HG03066 (cell line): ENCODE measurements around the gene SFXN1.

ENCODE experiments used
- ATAC-seq: cut with Tn5 transposase; IDR thresholded peaks from one replicate; pipeline ENCODE4 v1.9.1; 2021; ENCODE audit warnings: low read depth; ENCODE audit not compliant: unreplicated experiment

Gene SFXN1

DNA sequence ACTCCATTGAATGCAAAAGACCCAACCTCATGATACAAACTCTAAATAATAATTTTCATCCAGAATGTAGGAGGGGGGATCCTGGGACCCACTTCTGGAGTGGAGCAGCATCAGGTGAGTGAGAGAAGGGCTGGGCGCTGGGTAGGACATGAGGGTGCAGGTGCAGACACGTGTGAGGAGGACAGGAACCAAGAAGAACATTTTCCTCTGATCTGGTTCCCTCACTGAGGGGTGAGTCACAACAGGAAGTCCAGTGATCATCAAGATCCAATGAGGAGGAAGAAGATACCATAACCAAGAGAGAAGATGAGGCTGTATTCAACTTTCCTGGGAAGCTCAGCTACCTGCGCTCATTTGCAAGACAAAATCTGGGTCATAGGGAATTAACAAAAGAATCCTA lies 57.4 kb downstream of the SFXN1 start:
- no peak for ATAC-seq

GRCh38 chr5:175538576-175538975 lies 60.2 kb downstream of the SFXN1 start:
- ATAC-seq: no peak

- no peak for ATAC-seq
These were observed 61.6 kb downstream of the SFXN1 start for GRCh38 chr5:175539936-175540335.

GRCh38 chr5:175541264-175541663 lies 62.9 kb downstream of the SFXN1 start:
- no peak for ATAC-seq

DNA sequence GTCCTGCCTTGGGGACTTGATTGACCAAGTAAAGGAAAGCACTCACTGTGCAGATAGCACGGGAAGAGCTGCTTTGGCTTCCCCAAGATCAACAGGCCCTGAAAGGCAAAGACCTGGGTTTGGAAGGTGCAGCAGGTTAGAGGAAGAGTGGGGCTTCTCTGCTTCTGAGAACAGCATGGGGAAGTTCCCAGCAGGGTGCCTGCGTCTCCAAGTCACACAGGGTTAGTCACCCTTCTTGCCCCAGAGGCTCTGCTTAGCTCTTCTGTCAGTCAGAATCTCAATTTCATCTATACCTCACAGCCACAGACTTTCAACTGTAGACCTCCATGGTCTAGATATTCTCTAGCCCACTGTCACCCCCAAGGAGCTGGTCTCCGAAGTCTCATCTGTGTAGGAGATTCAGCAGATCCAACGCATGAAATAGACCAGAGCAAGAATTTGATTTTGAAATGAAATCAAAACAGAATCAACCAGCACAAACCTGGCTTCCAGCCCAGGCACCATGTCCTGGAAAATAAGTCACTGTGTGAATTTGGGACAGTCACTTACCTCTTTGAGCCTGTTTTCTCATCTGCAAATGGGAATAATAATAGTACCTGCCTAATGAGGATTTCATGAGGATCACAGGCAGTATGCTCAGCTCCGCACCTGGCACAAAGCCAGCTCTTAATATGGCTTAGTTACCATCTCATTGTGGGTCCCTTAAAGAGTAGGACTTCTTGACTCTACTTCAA lies 64.0 kb downstream of the SFXN1 start:
- no peak for ATAC-seq

GRCh38 chr5:175542966-175543235 lies 64.5 kb downstream of the SFXN1 start:
- no peak for ATAC-seq

DNA sequence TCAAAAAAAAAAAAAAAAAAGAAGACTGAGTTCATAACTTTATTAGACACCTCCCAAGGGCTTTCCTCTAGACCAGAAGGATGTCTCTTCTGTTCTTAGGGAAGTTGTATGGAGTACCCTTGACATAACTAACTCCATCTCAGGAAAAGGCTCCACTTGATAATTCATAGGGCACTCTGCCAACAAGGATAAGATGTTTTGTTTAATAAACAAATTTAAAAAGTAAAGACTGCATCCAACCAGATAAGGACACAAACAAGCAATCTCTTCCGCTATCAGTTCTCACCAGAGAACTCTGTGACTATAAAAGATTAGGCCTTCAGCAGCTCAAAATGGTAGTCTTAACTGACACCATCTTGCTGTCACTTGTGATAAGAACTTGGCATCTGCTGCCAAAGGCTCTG lies 65.8 kb downstream of the SFXN1 start:
- ATAC-seq: no peak

DNA sequence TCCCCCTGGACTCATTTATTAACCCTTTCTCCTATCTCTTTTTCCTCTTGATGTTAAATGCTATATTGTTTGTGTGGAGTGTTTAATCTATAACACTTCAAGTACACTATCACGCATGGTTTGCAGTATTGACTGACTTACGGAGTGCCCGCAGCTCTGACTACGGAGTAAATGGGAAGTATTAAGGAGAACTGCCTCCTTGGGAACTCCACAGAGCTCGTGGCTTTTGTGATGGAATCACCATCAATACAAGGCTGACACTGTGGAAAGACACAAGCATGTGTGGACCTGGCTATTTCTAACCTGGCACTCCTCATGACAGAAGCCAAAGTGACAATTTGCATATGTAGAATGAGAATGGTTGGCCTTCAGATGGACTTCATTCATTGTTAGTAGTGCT lies 66.2 kb downstream of the SFXN1 start:
- no peak for ATAC-seq

GRCh38 chr5:175547842-175548241 lies 69.5 kb downstream of the SFXN1 start:
- ATAC-seq: no peak

DNA sequence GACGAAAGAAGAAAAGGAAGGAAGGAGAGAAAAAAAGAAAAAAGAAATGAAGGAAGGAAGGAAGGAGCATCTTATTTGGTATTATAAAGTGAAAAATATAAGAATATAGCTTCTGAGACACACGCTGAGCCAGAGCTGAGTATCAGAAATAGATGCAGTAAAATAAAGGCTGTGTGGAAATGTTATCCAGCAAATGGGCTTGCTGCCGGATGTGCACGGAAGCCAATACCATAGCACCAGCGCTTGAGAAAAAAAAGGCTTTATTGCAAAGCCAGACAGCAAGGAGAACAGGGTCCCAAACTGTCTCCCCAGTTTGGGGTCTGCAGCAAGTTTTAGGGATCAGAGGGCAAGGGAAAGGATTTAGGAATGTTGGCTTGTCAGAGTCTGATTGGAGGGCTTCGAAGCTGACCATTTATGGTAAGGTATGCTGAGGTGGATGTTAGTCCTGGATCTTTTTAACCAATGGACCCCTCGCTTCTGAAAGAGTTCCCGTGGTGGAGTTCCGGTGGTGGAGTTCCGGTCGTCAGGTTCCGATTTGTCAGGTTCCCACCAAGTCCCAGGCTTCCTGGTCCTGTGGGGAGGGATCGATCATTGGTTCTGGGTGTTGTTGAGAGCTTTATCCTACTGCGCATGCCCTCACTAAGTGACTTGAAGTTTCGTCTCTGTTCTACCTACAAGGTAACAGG lies 70.4 kb downstream of the SFXN1 start:
- no peak for ATAC-seq

DNA sequence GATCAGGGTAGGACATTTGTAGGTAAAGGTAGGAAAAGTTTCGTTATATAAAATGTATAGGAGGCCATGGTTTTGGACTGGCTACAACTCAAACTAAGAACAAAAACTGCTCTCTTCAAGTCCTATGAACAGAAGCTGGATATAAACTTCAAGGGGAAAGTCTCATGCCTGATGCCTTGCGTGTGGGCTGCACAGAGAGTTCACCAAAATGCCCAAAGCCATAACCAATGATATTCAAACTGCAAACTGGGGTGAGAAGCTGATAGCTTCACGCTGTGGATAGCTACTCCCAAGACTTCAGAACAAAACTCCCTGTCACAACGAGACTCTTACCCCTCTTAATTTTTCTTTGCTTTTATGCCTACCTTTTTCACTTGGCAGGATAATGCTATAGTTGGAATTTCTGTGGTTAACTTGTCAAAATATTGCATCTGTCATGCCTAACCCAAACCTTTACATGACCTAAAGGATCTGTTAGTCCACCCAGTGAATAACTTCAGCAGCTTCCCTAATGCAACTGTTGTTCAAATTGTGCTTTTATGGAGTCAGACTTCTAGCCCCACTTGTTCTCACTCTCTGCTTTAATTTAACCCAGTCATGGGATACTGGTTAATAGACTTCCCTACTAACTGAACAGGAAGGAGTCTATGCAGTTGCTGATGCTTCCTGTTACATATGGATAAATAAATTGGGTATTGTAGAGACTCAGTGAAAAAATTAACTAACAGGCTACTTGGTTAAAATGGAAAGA lies 71.9 kb downstream of the SFXN1 start:
- ATAC-seq: no peak

- no peak for ATAC-seq
These were observed 72.9 kb downstream of the SFXN1 start for GRCh38 chr5:175551266-175551665.

GRCh38 chr5:175554296-175554695 lies 75.9 kb downstream of the SFXN1 start:
- no peak for ATAC-seq

DNA sequence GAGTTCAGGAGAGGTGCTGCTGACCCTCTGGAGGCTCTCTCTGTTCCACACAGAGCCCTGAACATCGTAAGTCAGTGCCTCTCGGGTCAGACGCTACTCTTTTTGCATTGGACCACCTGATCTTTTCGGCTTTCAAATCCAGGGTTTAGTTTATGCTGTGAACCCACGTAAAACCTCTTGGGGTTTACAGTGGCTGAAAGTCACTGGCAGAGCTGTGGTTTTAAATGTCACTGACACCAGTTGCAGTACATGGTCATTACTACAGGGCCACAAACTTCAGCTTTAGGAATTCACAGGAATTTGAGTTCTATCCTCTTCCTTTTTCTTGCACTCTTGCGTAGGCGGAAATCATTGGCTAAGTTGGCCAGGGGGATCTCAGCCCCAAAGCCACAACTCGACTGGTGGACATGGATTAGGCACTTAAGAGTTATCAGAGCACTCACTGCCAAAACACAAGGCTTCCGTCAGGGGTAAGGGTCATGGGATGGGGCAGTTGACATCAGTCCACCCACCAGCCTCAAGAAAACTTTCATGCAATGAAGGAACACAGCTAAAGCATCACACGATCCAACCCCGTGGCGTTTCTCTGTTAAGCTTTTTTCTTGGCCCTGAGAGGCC lies 76.9 kb downstream of the SFXN1 start:
- no peak for ATAC-seq

DNA sequence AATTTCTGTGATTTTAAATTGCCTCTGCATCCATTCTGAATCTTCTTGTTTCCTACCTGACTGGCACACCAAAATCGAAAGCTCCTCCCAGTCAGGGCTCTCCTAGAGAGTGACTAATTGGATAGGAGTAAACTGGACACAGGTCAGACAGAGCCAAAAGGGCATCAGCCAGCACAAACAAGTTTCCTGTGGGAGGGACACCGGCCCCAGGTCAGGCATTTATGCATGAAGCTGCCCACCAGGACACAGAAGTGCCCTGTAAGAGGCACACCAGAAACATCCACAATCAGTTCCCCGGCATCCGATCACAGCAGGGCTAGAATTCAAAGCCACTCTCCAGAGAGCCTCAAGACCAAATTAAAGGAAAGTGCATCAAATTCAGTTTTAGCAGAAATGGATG lies 78.4 kb downstream of the SFXN1 start:
- ATAC-seq: no peak

- no peak for ATAC-seq
These were observed 79.4 kb downstream of the SFXN1 start for GRCh38 chr5:175557778-175558177.

DNA sequence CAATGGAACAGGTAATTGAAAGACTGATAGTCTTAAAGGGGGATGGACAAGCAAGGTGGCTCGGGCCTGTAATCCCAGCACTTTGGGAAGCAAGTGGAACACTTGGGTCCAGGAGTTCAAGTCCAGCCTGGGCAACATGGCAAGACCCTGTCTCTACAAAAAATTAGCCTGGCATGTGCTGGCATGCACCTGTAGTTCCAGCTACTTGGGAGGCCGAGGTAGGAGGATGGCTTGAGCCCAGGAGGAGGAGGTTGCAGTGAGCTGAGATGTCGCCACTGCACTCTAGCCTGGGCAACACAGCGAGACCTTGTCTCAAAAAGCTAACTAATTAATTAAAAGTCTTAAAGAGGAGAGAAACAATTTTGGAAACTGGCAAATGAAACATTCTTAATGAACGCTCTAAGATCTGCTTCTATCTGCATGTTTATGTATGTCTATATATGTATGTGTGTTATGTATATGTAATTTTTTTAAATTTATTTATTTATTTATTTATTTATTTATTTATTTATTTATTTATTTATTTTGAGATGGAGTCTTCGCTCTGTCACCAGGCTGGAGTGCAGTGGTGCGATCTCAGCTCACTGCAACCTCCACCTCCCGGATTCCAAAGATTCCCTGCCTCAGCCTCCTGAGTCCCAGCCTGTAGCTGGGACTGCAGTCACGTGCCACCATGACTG lies 80.6 kb downstream of the SFXN1 start:
- ATAC-seq: no peak

DNA sequence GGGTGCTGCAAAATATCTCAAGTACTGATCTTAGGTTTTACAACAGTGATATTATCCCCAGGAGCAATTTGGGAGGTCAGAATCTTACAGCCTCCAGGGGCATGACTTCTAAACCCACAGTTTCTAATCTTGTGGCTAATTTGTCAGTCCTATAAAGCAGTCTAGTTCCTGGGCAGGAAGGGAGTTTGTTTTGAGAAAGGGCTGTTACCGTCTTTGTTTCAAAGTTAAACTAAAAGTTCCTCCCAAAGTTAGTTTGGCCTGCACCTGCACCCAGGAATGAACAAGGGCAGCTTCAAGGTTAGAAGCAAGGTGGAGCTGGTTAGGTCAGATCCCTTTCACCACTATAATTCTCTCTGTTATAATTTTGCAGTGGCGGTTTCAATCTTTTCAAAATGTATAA lies 81.7 kb downstream of the SFXN1 start:
- no peak for ATAC-seq

GRCh38 chr5:175561085-175561484 lies 82.7 kb downstream of the SFXN1 start:
- no peak for ATAC-seq

- ATAC-seq: no peak
These were observed 86.4 kb downstream of the SFXN1 start for GRCh38 chr5:175564716-175565115.

- no peak for ATAC-seq
These were observed 88.3 kb downstream of the SFXN1 start for GRCh38 chr5:175566697-175567096.
